GM19025 (cell line): ENCODE results near the gene PLA2G2D.
"Not testable (repeated sequence)": the region's sequence is repeated elsewhere in the genome, so short reads cannot be mapped to it uniquely, and the experiment has no call there.

Experiments
- ATAC-seq: cut with Tn5 transposase; IDR thresholded peaks from one replicate; pipeline ENCODE4 v1.9.1; 2021; ENCODE audit warnings: mild to moderate bottlenecking, low read depth, moderate library complexity; ENCODE audit not compliant: unreplicated experiment

The PLA2G2D gene

DNA sequence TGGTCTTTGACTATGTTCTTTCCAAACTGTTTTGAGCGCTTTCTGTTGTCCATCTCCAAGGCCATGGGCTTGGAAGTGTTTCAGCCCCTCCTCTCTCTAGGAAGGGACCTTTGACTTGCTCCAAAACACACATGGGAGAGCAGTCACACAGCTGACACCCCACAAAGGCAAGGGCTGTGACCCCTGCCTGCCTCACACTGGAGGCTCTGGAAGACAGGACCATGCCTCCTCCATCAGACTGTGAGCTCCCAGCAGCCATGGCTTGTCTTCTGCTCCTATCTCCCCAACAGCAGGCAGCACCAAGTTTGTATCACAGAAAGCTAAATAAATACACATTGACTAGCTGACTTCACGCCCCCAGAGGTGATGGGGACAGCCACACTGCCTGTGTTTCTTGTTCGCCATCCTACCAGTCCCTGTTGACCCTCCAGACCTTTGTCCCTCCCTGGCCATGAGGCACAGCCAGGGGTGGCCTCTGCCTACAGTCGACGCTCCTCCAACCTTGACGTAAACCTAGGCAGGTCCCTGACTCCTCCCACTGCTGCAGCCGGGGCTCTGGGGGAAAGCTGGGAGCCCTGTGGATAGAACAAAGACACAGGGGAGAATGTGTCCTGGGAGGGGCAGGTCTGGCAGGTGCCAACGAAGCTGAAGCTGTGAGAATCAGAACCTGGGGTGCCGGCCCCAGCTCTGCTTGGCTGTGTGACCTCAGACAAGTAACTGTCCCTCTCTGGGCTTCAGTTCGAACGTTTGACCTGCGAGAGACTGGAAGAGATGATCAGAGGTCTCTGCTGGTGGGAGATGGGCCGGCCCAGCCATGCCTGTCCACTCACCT lies 24.6 kb upstream of the PLA2G2D start:
- no peak for ATAC-seq

GRCh38 chr1:20143318-20143717 lies 24.0 kb upstream of the PLA2G2D start:
- no peak for ATAC-seq

- ATAC-seq: no peak
These were observed 22.8 kb upstream of the PLA2G2D start for GRCh38 chr1:20142001-20142710.

DNA sequence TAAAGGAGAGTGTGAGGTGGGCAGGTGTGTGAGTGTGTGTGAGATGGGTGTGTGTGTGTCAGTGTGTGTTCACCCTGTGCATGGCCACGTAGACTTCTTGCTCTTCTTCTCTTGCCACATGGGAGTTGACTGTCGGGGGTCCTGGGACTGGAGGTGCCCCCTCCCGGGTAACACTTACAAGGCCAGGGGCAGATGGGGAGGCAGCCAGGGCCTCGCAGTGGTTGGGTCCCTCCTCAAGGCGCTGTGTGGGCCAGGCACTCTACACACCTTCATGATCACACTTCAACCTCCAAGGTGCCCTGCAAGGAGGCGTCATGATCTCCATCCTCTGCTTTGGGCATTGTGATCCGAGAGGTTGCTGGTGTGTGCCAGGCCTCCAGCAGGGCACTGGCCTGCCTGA lies 22.1 kb upstream of the PLA2G2D start:
- no peak for ATAC-seq

GRCh38 chr1:20141001-20141400 lies 21.7 kb upstream of the PLA2G2D start:
- ATAC-seq: no peak

DNA sequence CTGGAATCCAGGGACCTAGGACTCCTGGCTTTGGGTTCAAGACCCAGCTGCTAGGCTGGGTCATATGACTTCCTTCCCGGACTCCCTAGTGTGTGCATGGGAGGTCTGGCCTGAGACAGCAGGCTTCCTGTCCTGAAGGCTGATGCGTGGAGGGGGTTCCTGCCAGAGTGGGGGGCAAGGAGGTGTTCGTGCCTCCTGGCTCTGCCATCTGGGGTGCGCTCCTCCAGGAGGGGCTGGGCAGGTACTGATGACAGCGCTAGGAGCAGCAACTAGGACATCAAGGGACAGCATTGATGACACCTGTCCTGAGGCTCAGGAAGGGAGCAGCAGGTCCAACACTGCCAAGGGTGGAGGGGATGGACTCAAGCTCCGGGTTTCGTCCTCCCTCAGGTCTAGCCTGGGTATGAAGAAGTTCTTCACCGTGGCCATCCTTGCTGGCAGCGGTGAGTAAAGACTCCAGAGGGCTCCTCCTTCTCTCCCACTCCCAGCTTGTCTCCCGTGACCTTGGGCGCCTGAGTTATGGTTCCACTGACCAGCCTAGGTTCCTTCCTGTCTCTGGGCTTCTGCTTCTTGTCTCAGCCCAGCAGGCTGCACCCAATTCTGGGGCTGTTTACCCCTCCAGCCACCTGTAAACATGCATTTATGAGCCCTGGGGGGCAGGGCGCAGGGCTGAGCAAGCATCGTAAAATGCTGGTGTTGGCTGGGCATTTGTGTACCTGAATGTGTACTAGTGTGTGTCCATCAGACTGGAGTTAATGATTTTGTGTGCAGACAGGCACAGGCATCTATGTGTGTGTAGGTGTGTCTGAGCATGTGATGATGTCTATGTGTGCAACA lies 20.7 kb upstream of the PLA2G2D start:
- no peak for ATAC-seq

DNA sequence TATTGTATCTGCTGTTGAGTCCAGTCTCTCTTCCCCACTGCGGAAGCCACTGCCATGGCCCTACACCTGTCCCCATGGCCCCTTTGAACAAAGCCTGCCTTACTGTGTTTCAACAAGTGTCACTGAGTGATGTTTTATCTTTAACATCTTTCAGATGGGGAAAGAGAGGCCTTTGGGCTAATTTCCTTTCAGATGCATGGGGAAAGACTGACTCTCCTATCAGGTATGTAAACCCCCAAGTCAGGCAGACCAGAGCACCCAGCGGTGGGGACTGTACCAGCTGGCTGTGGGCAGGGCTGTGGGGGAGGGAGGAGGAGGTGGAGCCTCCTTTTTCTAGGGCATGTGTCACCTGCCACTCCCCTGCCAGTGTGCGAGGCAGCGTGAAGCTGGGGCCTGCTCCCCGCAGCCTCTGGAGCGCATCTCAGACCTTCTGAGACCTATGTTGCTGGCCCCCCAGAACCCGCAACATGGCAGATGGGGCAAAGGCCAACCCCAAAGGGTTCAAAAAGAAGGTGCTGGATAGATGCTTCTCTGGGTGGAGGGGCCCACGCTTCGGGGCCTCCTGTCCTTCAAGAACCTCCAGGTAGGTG lies 19.7 kb upstream of the PLA2G2D start, which contains the start of gene PLA2G2F:
PLA2G2F (plus strand) TSS at position 363 of the 590 bp plus-strand sequence; CDS start at position 468, 105 bp downstream.
- no peak for ATAC-seq

GRCh38 chr1:20138346-20138745 lies 19.0 kb upstream of the PLA2G2D start:
- no peak for ATAC-seq

DNA sequence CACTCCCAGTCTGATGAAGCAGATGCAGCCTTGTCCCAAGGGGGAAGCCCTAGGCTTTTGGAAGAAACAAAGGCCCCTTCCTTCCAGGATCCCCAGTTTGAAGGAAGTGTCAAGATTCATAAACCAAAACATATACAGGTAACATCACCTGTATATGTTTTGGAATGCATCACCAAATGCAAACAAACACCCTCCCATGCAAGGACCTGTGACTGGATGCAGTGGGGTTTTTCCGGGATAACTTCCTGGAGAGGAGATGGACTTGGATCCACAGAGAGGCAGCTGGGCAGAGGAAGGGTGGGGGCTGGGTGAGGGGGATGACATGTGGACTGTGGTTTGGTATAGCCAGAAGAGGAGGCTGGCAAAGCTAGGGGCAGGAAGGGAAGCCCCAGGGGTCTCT lies 18.3 kb upstream of the PLA2G2D start:
- ATAC-seq: no peak

GRCh38 chr1:20137055-20137454 lies 17.7 kb upstream of the PLA2G2D start:
- ATAC-seq: no peak

GRCh38 chr1:20136249-20136648 lies 16.9 kb upstream of the PLA2G2D start:
- ATAC-seq: no peak

DNA sequence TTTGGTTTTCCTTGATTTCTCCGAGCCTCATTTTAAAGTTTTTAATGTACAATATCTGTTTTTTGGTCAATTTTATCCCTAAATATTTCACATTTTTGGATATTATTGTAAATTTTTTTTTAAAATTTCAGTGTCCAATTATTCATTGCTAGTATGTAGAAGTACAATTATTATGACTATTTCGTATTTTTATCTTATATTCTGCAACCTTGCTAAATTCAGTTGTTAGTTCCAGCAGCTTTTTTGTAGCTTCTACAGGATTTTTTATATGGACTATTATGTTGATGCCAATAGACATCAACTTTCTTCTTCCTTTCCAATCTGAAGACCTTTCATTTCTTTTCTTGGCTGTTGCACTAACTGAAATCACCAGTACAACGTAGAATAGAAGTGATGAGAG lies 15.7 kb upstream of the PLA2G2D start:
- ATAC-seq: no peak

GRCh38 chr1:20130518-20130917 lies 11.2 kb upstream of the PLA2G2D start:
- ATAC-seq: not testable (repeated sequence)

DNA sequence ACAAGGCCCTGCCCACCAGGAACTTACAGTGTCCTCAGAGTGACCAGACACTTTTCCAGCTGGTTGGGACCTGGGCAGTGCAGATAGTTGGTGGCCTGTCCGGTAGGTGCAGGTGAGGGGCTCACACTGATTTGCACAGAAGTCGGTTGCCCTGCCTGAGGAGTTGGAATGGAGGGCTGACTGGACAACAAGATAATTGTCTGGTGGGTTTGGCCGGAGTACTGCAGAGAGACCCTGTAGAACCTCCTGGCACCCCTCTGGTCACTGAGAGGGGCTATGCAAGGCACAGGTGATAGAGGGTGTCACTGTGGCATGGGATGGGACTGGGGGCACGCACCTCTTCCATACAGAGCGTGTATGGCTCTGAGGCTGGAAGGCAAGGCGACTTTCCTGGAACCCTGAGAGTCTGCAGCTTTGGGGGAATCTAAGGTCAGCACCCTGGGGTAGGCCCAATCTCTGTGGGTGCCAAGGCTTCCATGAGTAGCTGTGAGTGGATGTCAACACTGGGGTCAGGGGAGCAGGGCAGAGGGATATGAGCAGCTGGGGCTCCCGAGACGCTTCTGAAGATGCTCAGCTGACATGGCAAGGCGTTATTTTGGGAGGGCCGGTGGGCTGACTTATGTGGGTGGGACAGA lies 7.6 kb upstream of the PLA2G2D start:
- no peak for ATAC-seq

DNA sequence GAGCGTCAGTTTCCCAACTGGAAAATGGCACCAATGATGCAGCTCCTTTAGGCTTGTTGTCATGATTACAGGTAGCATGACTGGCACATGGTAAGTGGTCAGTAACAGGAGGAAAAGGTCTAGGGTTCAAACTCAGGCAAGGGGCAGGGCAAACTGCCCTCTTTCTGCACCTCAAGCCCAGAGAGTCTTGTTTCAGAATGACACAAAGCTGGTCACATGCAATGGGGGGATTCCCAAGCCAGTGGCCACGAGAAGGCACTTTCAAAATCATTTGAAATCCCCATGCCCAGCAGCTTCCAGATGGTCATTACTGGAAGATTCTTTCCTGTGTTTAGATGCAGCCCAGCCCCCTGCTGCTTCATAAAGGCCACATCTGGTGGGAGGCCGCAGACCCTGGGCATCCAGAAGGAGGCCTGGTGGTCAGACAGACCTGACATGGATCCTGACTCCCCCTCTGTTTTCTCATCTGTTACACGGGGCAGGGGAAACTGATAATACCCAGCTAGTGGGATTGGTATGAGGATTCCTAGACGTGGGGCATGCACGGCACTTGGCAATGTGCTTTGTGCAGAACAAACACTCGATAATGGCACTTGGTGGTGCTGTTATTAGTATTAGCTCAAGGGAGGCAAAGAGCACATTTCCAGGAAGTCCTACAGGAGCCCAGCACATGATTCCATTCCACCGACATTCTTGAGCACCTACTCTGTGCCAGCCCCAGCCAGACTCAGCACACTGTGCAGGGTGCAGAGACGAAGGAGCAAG lies 6.9 kb upstream of the PLA2G2D start:
- peak; percentile 60 for ATAC-seq

- ATAC-seq: no peak
These were observed 5.8 kb upstream of the PLA2G2D start for GRCh38 chr1:20125100-20125499.

- no peak for ATAC-seq
These were observed 5.2 kb upstream of the PLA2G2D start for GRCh38 chr1:20124456-20125057.

- no peak for ATAC-seq
These were observed 4.6 kb upstream of the PLA2G2D start for GRCh38 chr1:20123722-20124455.
